K562 (cell line): ENCODE measurements around the gene TMEM88. TPM values are rescaled to one million over a fixed set of nuclear protein-coding genes. Genes with fewer than 3 reads are reported as not detected.

Experiments used
- ATAC-seq: fragments of 200-7000 bp; cut with Tn5 transposase; 3 replicates; pipeline ENCODE4 v1.9.1; 2020; ENCODE audit warnings: moderate library complexity
- BruUV-seq: library from RNA; stranded (reverse); fragments of 400-500 nt; replicated peaks from 2 replicates; lab custom pipeline; 2021; lab: Mats Ljungman, UMichigan
- CTCF ChIA-PET: fragments of 300-600 bp; formaldehyde crosslinking; extraction: SDS; loops from one replicate; lab custom pipeline; 2021; ENCODE audit warnings: low intra/inter-chr PET ratio; lab: Yijun Ruan, JAX
- POLR2A ChIA-PET: fragments of 300-600, 350-650 bp; sonication (Branson Sonifier 250); formaldehyde crosslinking; extraction: SDS; loops from one replicate; lab custom pipeline; 2021; ENCODE audit warnings: antibody characterized with exemption, inconsistent platforms; lab: Yijun Ruan, JAX
- DNase-seq, 4 experiments: peaks; one replicate each; pipeline versions ENCODE4 v3.0.0 to v3.0.0-alpha.2; 2011 to 2018; ENCODE audit warnings: low spot score in 3 of 4, mixed read lengths in 3 of 4; ENCODE audit errors: extremely low read depth in 1 of 4
- FAIRE-seq: peaks from 2 replicates; lab custom pipeline; 2011; peaks lifted over from hg19 to GRCh38; lab: Jason Lieb, UNC
- H2AFZ ChIP-seq: 2 replicates; pipeline ENCODE4 v1.6.0; 2011; ENCODE audit warnings: low read depth, low read length, control low read depth, inconsistent platforms
- H3K27ac ChIP-seq: fragments of 200-600 bp; 3 replicates; pipeline ENCODE4 v1.8.0; 2011; ENCODE audit warnings: low read depth, mild to moderate bottlenecking, control low read depth, inconsistent platforms, low read length, moderate library complexity, mixed read lengths; ENCODE audit errors: extremely low read depth
- H3K27me3 ChIP-seq, 2 experiments: fragments of 300-600 bp in 1 of 2; 2 replicates in 1 of 2; 3 replicates in 1 of 2; pipeline versions ENCODE4 v1.6.0 to v1.8.0; 2011; ENCODE audit warnings: inconsistent platforms in 2 of 2, low read length in 2 of 2, mild to moderate bottlenecking in 1 of 2, mixed read lengths in 1 of 2, moderate library complexity in 1 of 2; ENCODE audit not compliant: control insufficient read depth in 2 of 2, insufficient read depth in 2 of 2
- H3K36me3 ChIP-seq: fragments of 300-600 bp; 3 replicates; pipeline ENCODE4 v1.8.0; 2011; ENCODE audit warnings: mild to moderate bottlenecking, low read length, inconsistent platforms; ENCODE audit not compliant: control insufficient read depth, insufficient read depth
- H3K4me1 ChIP-seq, 2 experiments: fragments of 200-600 bp in 1 of 2; replicated peaks in 1 of 2; 2 replicates in 1 of 2; 3 replicates in 1 of 2; pipeline versions ENCODE4 v1.5.1 to v1.8.0; 2011; ENCODE audit warnings: inconsistent platforms in 2 of 2, low read length in 2 of 2, mild to moderate bottlenecking in 1 of 2, mixed read lengths in 1 of 2, moderate library complexity in 1 of 2; ENCODE audit not compliant: control insufficient read depth in 2 of 2, insufficient read depth in 2 of 2
- H3K4me2 ChIP-seq: 2 replicates; pipeline ENCODE4 v1.6.1; 2011; ENCODE audit warnings: low read length, control low read depth, inconsistent platforms, mixed read lengths; ENCODE audit not compliant: insufficient read depth
- H3K4me3 ChIP-seq: fragments of 200-600 bp; sonication (generic), shearing (Covaris generic); 2 replicates; pipeline ENCODE4 v1.5.1; 2016; ENCODE audit warnings: control low read depth, inconsistent platforms
- H3K79me2 ChIP-seq: fragments of 200-600 bp; 3 replicates; pipeline ENCODE4 v1.8.0; 2011; ENCODE audit warnings: low read length, inconsistent platforms; ENCODE audit not compliant: control insufficient read depth, insufficient read depth
- H3K9ac ChIP-seq, 2 experiments: 2 replicates each; pipeline versions ENCODE4 v1.6.0 to v1.6.1; 2011; ENCODE audit warnings: low read depth in 2 of 2, low read length in 2 of 2, control low read depth in 1 of 2, inconsistent platforms in 1 of 2, mild to moderate bottlenecking in 1 of 2, mixed read lengths in 1 of 2; ENCODE audit not compliant: insufficient read depth in 1 of 2
- H3K9me1 ChIP-seq: one replicate; pipeline ENCODE4 v1.6.0; 2011; ENCODE audit warnings: inconsistent platforms, mild to moderate bottlenecking, low read length, moderate library complexity; ENCODE audit not compliant: control insufficient read depth, insufficient read depth
- H3K9me3 ChIP-seq: replicated peaks from 2 replicates; pipeline ENCODE4 v1.5.1; 2011; ENCODE audit warnings: low read depth, low read length, inconsistent platforms; ENCODE audit not compliant: control insufficient read depth, insufficient read depth
- H4K20me1 ChIP-seq: replicated peaks from 2 replicates; pipeline ENCODE4 v1.6.1; 2011; ENCODE audit warnings: low read length, inconsistent platforms, mixed read lengths; ENCODE audit not compliant: control insufficient read depth, insufficient read depth
- GATAD2A ChIP-seq: fragments of 450-650 bp; IDR thresholded peaks from 2 replicates; pipeline ENCODE4 v1.6.1; 2017
- LEF1 ChIP-seq: fragments of 450-650 bp; IDR thresholded peaks from 2 replicates; pipeline ENCODE4 v1.6.1; 2016; ENCODE audit warnings: mild to moderate bottlenecking
- NFE2 ChIP-seq: IDR thresholded peaks from 2 replicates; pipeline ENCODE4 v1.6.1; 2014; ENCODE audit warnings: antibody characterized with exemption, low read depth
- NR3C1 ChIP-seq: sonication (generic); formaldehyde crosslinking; IDR thresholded peaks from 2 replicates; pipeline ENCODE4 v1.8.1; 2022; ENCODE audit warnings: missing genetic modification reagents
- NUFIP1 ChIP-seq: fragments of 450-650 bp; IDR thresholded peaks from 2 replicates; pipeline ENCODE4 v1.6.1; 2018; ENCODE audit not compliant: partially characterized antibody
- POLR3A ChIP-seq: IDR thresholded peaks from 2 replicates; pipeline ENCODE4 v1.6.1; 2011; ENCODE audit warnings: borderline replicate concordance, mild to moderate bottlenecking, moderate library complexity; ENCODE audit not compliant: insufficient read length, insufficient read depth; ENCODE audit errors: extremely low read depth
- SMC3 ChIP-seq: conservative IDR thresholded peaks from 2 replicates; pipeline ENCODE4 v1.6.1; 2011; ENCODE audit warnings: low read depth, low read length, improper control_type of control experiment; ENCODE audit not compliant: insufficient read depth
- ZEB2 ChIP-seq: fragments of 450-650 bp; IDR thresholded peaks from 2 replicates; pipeline ENCODE4 v1.6.1; 2016
- ZNF780A ChIP-seq: fragments of 250-450 bp; sonication (Bioruptor Pico); IDR thresholded peaks from 2 replicates; pipeline ENCODE4 v1.5.0; 2021; ENCODE audit warnings: mild to moderate bottlenecking
- WGBS: fragments of 100-300 bp; shearing (Covaris generic); methylation state at CpG from one replicate; pipeline ENCODE4 v1.1.6; 2016; ENCODE audit warnings: low coverage, mixed read lengths; ENCODE audit not compliant: insufficient coverage; ENCODE audit errors: missing lambda C conversion rate; 5-methylcytosine and 5-hydroxymethylcytosine counted together
- in situ Hi-C: fragments of 300-500 bp; cut with MboI; formaldehyde crosslinking; loops from 4 replicates; pipeline ENCODE4 v1.15.0; 2018; ENCODE audit warnings: inconsistent platforms, mixed read lengths
- intact Hi-C: fragments of 100-400 bp; cut with micrococcal nuclease; formaldehyde crosslinking; loops from 2 replicates; pipeline ENCODE4 v1.14.2; 2022
- polyA plus RNA-seq, 8 experiments: library from polyadenylated mRNA; depleted of rRNA in 4 of 8; stranded (reverse) in 5 of 8; unstranded in 3 of 8; fragments of >200 nt; fragmentation: Nextera tagmentation in 2 of 8; fragmentation: Illumina TruSeq in 1 of 8; extraction: Ambion mirVana in 2 of 8; extraction: Trizol in 1 of 8; gene quantifications; 2 replicates each; pipeline versions ENCODE4 v1.2.1 to v1.2.3, GENCODE V29; 2011 to 2014; ENCODE audit warnings: inconsistent platforms in 1 of 8, missing spikeins in 1 of 8
- total RNA-seq, 7 experiments: library from RNA; depleted of rRNA in 6 of 7; stranded (reverse); fragments of >200 nt in 6 of 7; fragmentation: Illumina TruSeq in 2 of 7; extraction: Trizol in 2 of 7; gene quantifications; 2 replicates each; pipeline versions ENCODE4 v1.2.1 to v1.2.3, GENCODE V29; 2011 to 2021; ENCODE audit warnings: low replicate concordance in 1 of 7
- TF ChIP-seq, protein P1 (sequence below): fragments of 450-650 bp; IDR thresholded peaks from 2 replicates; pipeline ENCODE4 v1.6.1; 2018; ENCODE audit warnings: mild to moderate bottlenecking, low read depth; ENCODE audit not compliant: partially characterized antibody
- TF ChIP-seq, protein P2 (sequence below): fragments of 450-650 bp; IDR thresholded peaks from 2 replicates; pipeline ENCODE4 v1.6.1; 2018; ENCODE audit not compliant: partially characterized antibody
- TF ChIP-seq, protein P3 (sequence below): fragments of 250-450 bp; sonication (Bioruptor Pico); IDR thresholded peaks from 2 replicates; pipeline ENCODE4 v1.6.1; 2021; ENCODE audit warnings: mild to moderate bottlenecking
- TF ChIP-seq, protein P4 (sequence below): sonication (generic); formaldehyde crosslinking; IDR thresholded peaks from 2 replicates; pipeline ENCODE4 v1.8.1; 2023; ENCODE audit warnings: mild to moderate bottlenecking, missing genetic modification reagents

The TMEM88 gene
- total and polyA plus RNA-seq, 9 of the 15 experiments (the other 6 are each of a cell fraction or from before 2014, with no cell fraction given) = 0.10 to 1.4 (median 0.36) TPM; not detected in 3

DNA sequence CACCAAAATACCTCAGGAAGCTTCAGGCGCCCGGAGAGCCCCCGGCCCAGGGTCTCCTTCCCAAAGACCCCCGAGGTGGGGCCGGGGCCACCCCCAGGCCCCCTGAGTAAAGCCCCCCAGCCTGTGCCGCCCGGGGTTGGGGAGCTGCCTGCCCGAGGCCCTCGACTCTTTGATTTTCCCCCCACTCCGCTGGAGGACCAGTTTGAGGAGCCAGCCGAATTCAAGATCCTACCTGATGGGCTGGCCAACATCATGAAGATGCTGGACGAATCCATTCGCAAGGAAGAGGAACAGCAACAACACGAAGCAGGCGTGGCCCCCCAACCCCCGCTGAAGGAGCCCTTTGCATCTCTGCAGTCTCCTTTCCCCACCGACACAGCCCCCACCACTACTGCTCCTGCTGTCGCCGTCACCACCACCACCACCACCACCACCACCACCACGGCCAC is 6.7 kb upstream of the TMEM88 start:
- POLR2A ChIA-PET = interaction anchor here (1.3 to 1.6 kb wide), 2 partner anchors 9 kb away, joined by 4 to 6 read pairs; partner anchors contain the start of genes CYB5D1 and NAA38
- H3K79me2 ChIP-seq = peaks cover 26% of the 10 kb centered on the region
- H4K20me1 ChIP-seq = peaks cover 4% of the 10 kb centered on the region; the same call in 1 of the 2 replicates
- H3K4me1 ChIP-seq = peaks cover 0 to 39% of the 10 kb centered on the region in 2 experiments; a peak in 3 of 5 replicates
- no peak overlapping the region for H3K4me2 ChIP-seq
- intact Hi-C loops (no loop called here), in situ Hi-C loops (no loop called here)
- H3K36me3 ChIP-seq = peaks cover 70% of the 10 kb centered on the region; the same call in 2 of the 3 replicates
- WGBS = 100% methylated on average over 2 of the region's 20 CpGs
- no peak overlapping the region for H3K9ac ChIP-seq
- no peak overlapping the region for H3K27ac ChIP-seq
- no peak for TF ChIP-seq ZEB2
- no peak for TF ChIP-seq LEF1
- TF ChIP-seq, protein P1, sequence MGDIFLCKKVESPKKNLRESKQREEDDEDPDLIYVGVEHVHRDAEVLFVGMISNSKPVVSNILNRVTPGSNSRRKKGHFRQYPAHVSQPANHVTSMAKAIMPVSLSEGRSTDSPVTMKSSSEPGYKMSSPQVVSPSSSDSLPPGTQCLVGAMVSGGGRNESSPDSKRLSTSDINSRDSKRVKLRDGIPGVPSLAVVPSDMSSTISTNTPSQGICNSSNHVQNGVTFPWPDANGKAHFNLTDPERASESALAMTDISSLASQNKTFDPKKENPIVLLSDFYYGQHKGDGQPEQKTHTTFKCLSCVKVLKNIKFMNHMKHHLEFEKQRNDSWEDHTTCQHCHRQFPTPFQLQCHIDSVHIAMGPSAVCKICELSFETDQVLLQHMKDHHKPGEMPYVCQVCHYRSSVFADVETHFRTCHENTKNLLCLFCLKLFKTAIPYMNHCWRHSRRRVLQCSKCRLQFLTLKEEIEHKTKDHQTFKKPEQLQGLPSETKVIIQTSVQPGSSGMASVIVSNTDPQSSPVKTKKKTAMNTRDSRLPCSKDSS = no peak
- no peak for TF ChIP-seq ZNF780A (CRISPR knock-in tag)
- no peak for TF ChIP-seq POLR3A
- no peak for TF ChIP-seq NUFIP1
- TF ChIP-seq, protein P2, sequence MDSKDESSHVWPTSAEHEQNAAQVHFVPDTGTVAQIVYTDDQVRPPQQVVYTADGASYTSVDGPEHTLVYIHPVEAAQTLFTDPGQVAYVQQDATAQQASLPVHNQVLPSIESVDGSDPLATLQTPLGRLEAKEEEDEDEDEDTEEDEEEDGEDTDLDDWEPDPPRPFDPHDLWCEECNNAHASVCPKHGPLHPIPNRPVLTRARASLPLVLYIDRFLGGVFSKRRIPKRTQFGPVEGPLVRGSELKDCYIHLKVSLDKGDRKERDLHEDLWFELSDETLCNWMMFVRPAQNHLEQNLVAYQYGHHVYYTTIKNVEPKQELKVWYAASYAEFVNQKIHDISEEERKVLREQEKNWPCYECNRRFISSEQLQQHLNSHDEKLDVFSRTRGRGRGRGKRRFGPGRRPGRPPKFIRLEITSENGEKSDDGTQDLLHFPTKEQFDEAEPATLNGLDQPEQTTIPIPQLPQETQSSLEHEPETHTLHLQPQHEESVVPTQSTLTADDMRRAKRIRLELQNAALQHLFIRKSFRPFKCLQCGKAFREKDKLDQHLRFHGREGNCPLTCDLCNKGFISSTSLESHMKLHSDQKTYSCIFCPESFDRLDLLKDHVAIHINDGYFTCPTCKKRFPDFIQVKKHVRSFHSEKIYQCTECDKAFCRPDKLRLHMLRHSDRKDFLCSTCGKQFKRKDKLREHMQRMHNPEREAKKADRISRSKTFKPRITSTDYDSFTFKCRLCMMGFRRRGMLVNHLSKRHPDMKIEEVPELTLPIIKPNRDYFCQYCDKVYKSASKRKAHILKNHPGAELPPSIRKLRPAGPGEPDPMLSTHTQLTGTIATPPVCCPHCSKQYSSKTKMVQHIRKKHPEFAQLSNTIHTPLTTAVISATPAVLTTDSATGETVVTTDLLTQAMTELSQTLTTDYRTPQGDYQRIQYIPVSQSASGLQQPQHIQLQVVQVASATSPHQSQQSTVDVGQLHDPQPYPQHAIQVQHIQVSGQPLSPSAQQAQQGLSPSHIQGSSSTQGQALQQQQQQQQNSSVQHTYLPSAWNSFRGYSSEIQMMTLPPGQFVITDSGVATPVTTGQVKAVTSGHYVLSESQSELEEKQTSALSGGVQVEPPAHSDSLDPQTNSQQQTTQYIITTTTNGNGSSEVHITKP = no peak
- TF ChIP-seq GATAD2A = no peak
- TF ChIP-seq, protein P3, sequence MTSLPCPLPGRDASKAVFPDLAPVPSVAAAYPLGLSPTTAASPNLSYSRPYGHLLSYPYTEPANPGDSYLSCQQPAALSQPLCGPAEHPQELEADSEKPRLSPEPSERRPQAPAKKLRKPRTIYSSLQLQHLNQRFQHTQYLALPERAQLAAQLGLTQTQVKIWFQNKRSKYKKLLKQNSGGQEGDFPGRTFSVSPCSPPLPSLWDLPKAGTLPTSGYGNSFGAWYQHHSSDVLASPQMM (CRISPR knock-in tag) = no peak
- TF ChIP-seq NFE2 = no peak
- TF ChIP-seq SMC3 = no peak
- no peak for TF ChIP-seq NR3C1 (CRISPR knock-in tag)
- TF ChIP-seq, protein P4, sequence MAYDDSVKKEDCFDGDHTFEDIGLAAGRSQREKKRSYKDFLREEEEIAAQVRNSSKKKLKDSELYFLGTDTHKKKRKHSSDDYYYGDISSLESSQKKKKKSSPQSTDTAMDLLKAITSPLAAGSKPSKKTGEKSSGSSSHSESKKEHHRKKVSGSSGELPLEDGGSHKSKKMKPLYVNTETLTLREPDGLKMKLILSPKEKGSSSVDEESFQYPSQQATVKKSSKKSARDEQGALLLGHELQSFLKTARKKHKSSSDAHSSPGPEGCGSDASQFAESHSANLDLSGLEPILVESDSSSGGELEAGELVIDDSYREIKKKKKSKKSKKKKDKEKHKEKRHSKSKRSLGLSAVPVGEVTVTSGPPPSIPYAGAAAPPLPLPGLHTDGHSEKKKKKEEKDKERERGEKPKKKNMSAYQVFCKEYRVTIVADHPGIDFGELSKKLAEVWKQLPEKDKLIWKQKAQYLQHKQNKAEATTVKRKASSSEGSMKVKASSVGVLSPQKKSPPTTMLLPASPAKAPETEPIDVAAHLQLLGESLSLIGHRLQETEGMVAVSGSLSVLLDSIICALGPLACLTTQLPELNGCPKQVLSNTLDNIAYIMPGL (CRISPR knock-in tag) = no peak
- BruUV-seq = no TSS peak
- CTCF ChIA-PET = no interaction called here
- peaks cover 3% of the 10 kb centered on the region for H3K9me1 ChIP-seq
- FAIRE-seq (no peak), ATAC-seq (no peak), DNase-seq (no peak)
- H3K27me3 ChIP-seq = no peaks in the 10 kb centered on the region
- no peak overlapping the region for H3K4me3 ChIP-seq
- no peak overlapping the region for H2AFZ ChIP-seq
- H3K9me3 ChIP-seq = no peaks in the 10 kb centered on the region
